Measurements from ENCODE around the gene HTRA1.

GRCh38 chr10:122499491-122499941, 38.2 kb downstream of the HTRA1 start:
- TF ChIP-seq KDM4B (IDR thresholded peaks at IDR 0.05; ENCODE audit: borderline replicate concordance in 2 of 2, low read depth in 1 of 2) (no peak), POLR2AphosphoS5 (IDR thresholded peaks at IDR 0.05; ENCODE audit: control insufficient read depth, insufficient read depth, low read depth, low read length) (no peak), ARNT (IDR thresholded peaks at IDR 0.05) (no peak), EZH2 (IDR thresholded peaks at IDR 0.05; ENCODE audit: borderline replicate concordance, low read depth, low read length) (no peak), BRCA1 (IDR thresholded peaks at IDR 0.05) (no peak), BRCA1 (CRISPR knock-in tag; IDR thresholded peaks at IDR 0.05) (no peak), BDP1 (IDR thresholded peaks at IDR 0.05; ENCODE audit: insufficient read depth, insufficient read length) (no peak), DIDO1 (tag; IDR thresholded peaks at IDR 0.05; ENCODE audit: low read depth) (no peak)
- TF ChIP-seq, protein P1, sequence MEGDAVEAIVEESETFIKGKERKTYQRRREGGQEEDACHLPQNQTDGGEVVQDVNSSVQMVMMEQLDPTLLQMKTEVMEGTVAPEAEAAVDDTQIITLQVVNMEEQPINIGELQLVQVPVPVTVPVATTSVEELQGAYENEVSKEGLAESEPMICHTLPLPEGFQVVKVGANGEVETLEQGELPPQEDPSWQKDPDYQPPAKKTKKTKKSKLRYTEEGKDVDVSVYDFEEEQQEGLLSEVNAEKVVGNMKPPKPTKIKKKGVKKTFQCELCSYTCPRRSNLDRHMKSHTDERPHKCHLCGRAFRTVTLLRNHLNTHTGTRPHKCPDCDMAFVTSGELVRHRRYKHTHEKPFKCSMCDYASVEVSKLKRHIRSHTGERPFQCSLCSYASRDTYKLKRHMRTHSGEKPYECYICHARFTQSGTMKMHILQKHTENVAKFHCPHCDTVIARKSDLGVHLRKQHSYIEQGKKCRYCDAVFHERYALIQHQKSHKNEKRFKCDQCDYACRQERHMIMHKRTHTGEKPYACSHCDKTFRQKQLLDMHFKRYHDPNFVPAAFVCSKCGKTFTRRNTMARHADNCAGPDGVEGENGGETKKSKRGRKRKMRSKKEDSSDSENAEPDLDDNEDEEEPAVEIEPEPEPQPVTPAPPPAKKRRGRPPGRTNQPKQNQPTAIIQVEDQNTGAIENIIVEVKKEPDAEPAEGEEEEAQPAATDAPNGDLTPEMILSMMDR (IDR thresholded peaks at IDR 0.05 in 2 of 3, conservative IDR thresholded peaks at IDR 0.05 in 1 of 3; ENCODE audit: insufficient read depth in 2 of 3, low read depth in 1 of 3, low read length in 3 of 3): no peak

Data from K562 (cell line).